Smooth muscle cell (in vitro differentiated cells): ENCODE data around the gene PAAF1. TPM values are rescaled to one million over a fixed set of nuclear protein-coding genes. Genes with fewer than 3 reads are reported as not detected.
"Not testable (repeated sequence)": the region's sequence is repeated elsewhere in the genome, so short reads cannot be mapped to it uniquely, and the experiment has no call there.

Experiments used
- DNase-seq: peaks from one replicate; lab custom pipeline; 2025; ENCODE audit not compliant: unreplicated experiment; lab: John Stamatoyannopoulos, UW
- H2AFZ ChIP-seq: fragments of 200-600 bp; sonication (generic); 2 replicates; pipeline ENCODE4 v1.6.0; 2016; ENCODE audit warnings: antibody characterized with exemption, low read depth, mild to moderate bottlenecking
- H3F3A ChIP-seq: fragments of 200-600 bp; sonication (generic); 2 replicates; pipeline ENCODE4 v1.6.0; 2017; ENCODE audit warnings: antibody characterized with exemption, low read depth
- H3K27ac ChIP-seq: fragments of 200-600 bp; sonication (generic); 2 replicates; pipeline ENCODE4 v1.5.1; 2016; ENCODE audit warnings: low read depth, mild to moderate bottlenecking
- H3K27me3 ChIP-seq: fragments of 200-600 bp; sonication (generic); 2 replicates; pipeline ENCODE4 v1.6.1; 2016; ENCODE audit warnings: low read depth, mild to moderate bottlenecking
- H3K36me3 ChIP-seq: fragments of 200-600 bp; sonication (generic); 2 replicates; pipeline ENCODE4 v1.5.1; 2016; ENCODE audit warnings: low read depth
- H3K4me1 ChIP-seq: fragments of 200-600 bp; sonication (generic); 2 replicates; pipeline ENCODE4 v1.5.1; 2016; ENCODE audit warnings: low read depth
- H3K4me2 ChIP-seq: fragments of 200-600 bp; sonication (generic); 2 replicates; pipeline ENCODE4 v1.6.0; 2016; ENCODE audit warnings: mild to moderate bottlenecking
- H3K4me3 ChIP-seq: fragments of 200-600 bp; sonication (generic); 2 replicates; pipeline ENCODE4 v1.5.1; 2016; ENCODE audit warnings: mild to moderate bottlenecking
- H3K79me2 ChIP-seq: fragments of 200-600 bp; sonication (generic); 2 replicates; pipeline ENCODE4 v1.6.0; 2016; ENCODE audit warnings: low read depth, mild to moderate bottlenecking
- H3K9ac ChIP-seq: fragments of 200-600 bp; sonication (generic); 2 replicates; pipeline ENCODE4 v1.6.0; 2016; ENCODE audit warnings: low read depth
- H3K9me3 ChIP-seq: fragments of 200-600 bp; sonication (generic); replicated peaks from 2 replicates; pipeline ENCODE4 v1.5.1; 2016; ENCODE audit warnings: low read depth
- H4K20me1 ChIP-seq: fragments of 200-600 bp; sonication (generic); 2 replicates; pipeline ENCODE4 v1.6.0; 2016; ENCODE audit warnings: low read depth
- whole genome bisulfite sequencing: methylation state at CpG from one replicate; pipeline ENCODE4 v1.1.7; 2016; ENCODE audit warnings: low lambda C conversion rate; 5-methylcytosine and 5-hydroxymethylcytosine counted together
- polyA plus RNA-seq: library from polyadenylated mRNA; unstranded; fragments of >200 nt; fragmentation: Nextera tagmentation; extraction: Ambion mirVana; gene quantifications from 2 replicates; pipeline ENCODE4 v1.2.1, GENCODE V29; 2016
- total RNA-seq: library from RNA; depleted of rRNA; stranded (reverse); fragments of >200 nt; gene quantifications from 2 replicates; pipeline ENCODE4 v1.2.3, GENCODE V29; 2014
- TF ChIP-seq, protein P1 (sequence below): fragments of 200-600 bp; sonication (generic); IDR thresholded peaks from 2 replicates; pipeline ENCODE4 v1.5.1; 2017; ENCODE audit warnings: borderline replicate concordance, mild to moderate bottlenecking, antibody characterized with exemption; ENCODE audit not compliant: insufficient read depth, poor library complexity, severe bottlenecking

Gene PAAF1
- total and polyA plus RNA-seq, 2 experiments from 2014 or later = 10.8 to 34.9 TPM

- H3F3A ChIP-seq = no peaks in the 10 kb centered on the region
- H4K20me1 ChIP-seq = no peaks in the 10 kb centered on the region
- H3K9me3 ChIP-seq = no peaks in the 10 kb centered on the region
- no peaks in the 10 kb centered on the region for H3K79me2 ChIP-seq
- no peak overlapping the region for H3K4me3 ChIP-seq
- WGBS = 72% methylated on average over 7 of the region's 7 CpGs
- no peak overlapping the region for H3K4me2 ChIP-seq
- H3K4me1 ChIP-seq = no peaks in the 10 kb centered on the region
- no peak overlapping the region for H3K27ac ChIP-seq
- H3K36me3 ChIP-seq = peaks cover 3% of the 10 kb centered on the region
- H3K27me3 ChIP-seq = no peaks in the 10 kb centered on the region
- TF ChIP-seq, protein P1, sequence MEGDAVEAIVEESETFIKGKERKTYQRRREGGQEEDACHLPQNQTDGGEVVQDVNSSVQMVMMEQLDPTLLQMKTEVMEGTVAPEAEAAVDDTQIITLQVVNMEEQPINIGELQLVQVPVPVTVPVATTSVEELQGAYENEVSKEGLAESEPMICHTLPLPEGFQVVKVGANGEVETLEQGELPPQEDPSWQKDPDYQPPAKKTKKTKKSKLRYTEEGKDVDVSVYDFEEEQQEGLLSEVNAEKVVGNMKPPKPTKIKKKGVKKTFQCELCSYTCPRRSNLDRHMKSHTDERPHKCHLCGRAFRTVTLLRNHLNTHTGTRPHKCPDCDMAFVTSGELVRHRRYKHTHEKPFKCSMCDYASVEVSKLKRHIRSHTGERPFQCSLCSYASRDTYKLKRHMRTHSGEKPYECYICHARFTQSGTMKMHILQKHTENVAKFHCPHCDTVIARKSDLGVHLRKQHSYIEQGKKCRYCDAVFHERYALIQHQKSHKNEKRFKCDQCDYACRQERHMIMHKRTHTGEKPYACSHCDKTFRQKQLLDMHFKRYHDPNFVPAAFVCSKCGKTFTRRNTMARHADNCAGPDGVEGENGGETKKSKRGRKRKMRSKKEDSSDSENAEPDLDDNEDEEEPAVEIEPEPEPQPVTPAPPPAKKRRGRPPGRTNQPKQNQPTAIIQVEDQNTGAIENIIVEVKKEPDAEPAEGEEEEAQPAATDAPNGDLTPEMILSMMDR = peak; percentile 28
- H2AFZ ChIP-seq = no peak overlapping the region
- no peak overlapping the region for H3K9ac ChIP-seq
- no peak for DNase-seq
Measured at GRCh38 chr11:73931039-73931645, 54.3 kb downstream of the PAAF1 start.

- TF ChIP-seq, protein P1 = no peak
- Histone ChIP-seq H3K79me2 (no peaks in the 10 kb centered on the region), H3K36me3 (peaks cover 3% of the 10 kb centered on the region), H3K4me3 (no peak overlapping the region), H3K9ac (no peak overlapping the region), H3K9me3 (no peaks in the 10 kb centered on the region), H3K27ac (no peak overlapping the region), H4K20me1 (no peaks in the 10 kb centered on the region), H3K27me3 (no peaks in the 10 kb centered on the region), H3F3A (no peaks in the 10 kb centered on the region), H3K4me2 (no peak overlapping the region), H3K4me1 (no peaks in the 10 kb centered on the region), H2AFZ (no peak overlapping the region)
- WGBS = 97% methylated on average over 6 of the region's 6 CpGs
- no peak for DNase-seq
Measured at GRCh38 chr11:73931951-73932350, 55.2 kb downstream of the PAAF1 start.

GRCh38 chr11:73932781-73933180, 56.0 kb downstream of the PAAF1 start:
- 96% methylated on average over 7 of the region's 7 CpGs for WGBS
- Histone ChIP-seq H3K9me3 (no peaks in the 10 kb centered on the region), H3K27ac (no peak overlapping the region), H3K4me2 (no peak overlapping the region), H3K36me3 (no peaks in the 10 kb centered on the region), H3F3A (no peaks in the 10 kb centered on the region), H3K4me3 (no peak overlapping the region), H3K9ac (no peak overlapping the region), H4K20me1 (no peaks in the 10 kb centered on the region), H3K79me2 (no peaks in the 10 kb centered on the region), H2AFZ (no peak overlapping the region), H3K27me3 (no peaks in the 10 kb centered on the region), H3K4me1 (no peaks in the 10 kb centered on the region)
- TF ChIP-seq, protein P1 = no peak
- DNase-seq = no peak

DNA sequence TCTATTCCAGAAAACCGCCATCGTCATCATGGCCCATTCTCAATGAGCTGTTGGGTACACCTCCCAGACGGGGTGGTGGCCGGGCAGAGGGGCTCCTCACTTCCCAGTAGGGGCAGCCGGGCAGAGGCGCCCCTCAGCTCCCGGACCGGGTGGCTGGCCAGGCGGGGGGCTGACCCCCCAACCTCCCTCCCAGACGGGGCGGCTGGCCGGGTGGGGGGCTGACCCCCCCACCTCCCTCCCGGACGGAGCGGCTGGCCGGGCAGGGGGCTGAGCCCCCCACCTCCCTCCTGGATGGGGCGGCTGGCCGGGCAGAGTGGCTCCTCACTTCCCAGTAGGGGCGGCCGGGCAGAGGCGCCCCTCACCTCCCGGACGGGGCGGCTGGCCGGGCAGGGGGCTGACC, 59.2 kb downstream of the PAAF1 start:
- not testable (repeated sequence) for H3K4me2 ChIP-seq, H4K20me1 ChIP-seq, H2AFZ ChIP-seq, H3K36me3 ChIP-seq, H3K79me2 ChIP-seq, DNase-seq, H3K4me1 ChIP-seq, H3F3A ChIP-seq, H3K9ac ChIP-seq, H3K9me3 ChIP-seq, H3K27me3 ChIP-seq, H3K4me3 ChIP-seq, H3K27ac ChIP-seq
- WGBS = 98% methylated on average over 5 of the region's 25 CpGs
